GM21528 (cell line): ENCODE measurements around the gene RAX.
"Not testable (repeated sequence)": the region's sequence is repeated elsewhere in the genome, so short reads cannot be mapped to it uniquely, and the experiment has no call there.

Experiments
- ATAC-seq: cut with Tn5 transposase; IDR thresholded peaks from one replicate; pipeline ENCODE4 v1.9.1; 2021; ENCODE audit warnings: mild to moderate bottlenecking, moderate library complexity; ENCODE audit not compliant: unreplicated experiment, low FRiP score

RAX gene

GRCh38 chr18:59273759-59274532 is 692 bp upstream of the RAX start:
- no peak for ATAC-seq

- no peak for ATAC-seq
Measured at GRCh38 chr18:59272221-59272888, 899 bp downstream of the RAX start.

GRCh38 chr18:59271606-59272220 is 1.5 kb downstream of the RAX start:
- no peak for ATAC-seq

GRCh38 chr18:59270689-59271257 is 2.5 kb downstream of the RAX start:
- no peak for ATAC-seq

- no peak for ATAC-seq
Measured at GRCh38 chr18:59269563-59270119, 3.6 kb downstream of the RAX start.

- ATAC-seq: no peak
Measured at GRCh38 chr18:59268721-59269562, 4.3 kb downstream of the RAX start.

- no peak for ATAC-seq
Measured at GRCh38 chr18:59268127-59268720, 5.0 kb downstream of the RAX start.

- ATAC-seq: no peak
Measured at GRCh38 chr18:59267503-59268126, 5.6 kb downstream of the RAX start.

GRCh38 chr18:59266886-59267502 is 6.3 kb downstream of the RAX start:
- no peak for ATAC-seq

- ATAC-seq: no peak
Measured at GRCh38 chr18:59266459-59266858, 6.8 kb downstream of the RAX start.

- no peak for ATAC-seq
Measured at GRCh38 chr18:59265974-59266369, 7.3 kb downstream of the RAX start.

GRCh38 chr18:59265246-59265973 is 7.8 kb downstream of the RAX start:
- no peak for ATAC-seq

- ATAC-seq: no peak
Measured at GRCh38 chr18:59264651-59265245, 8.5 kb downstream of the RAX start.

GRCh38 chr18:59264121-59264571 is 9.1 kb downstream of the RAX start:
- ATAC-seq: no peak

GRCh38 chr18:59263661-59264060 is 9.6 kb downstream of the RAX start:
- ATAC-seq: no peak

- not testable (repeated sequence) for ATAC-seq
Measured at GRCh38 chr18:59262243-59262642, 11.0 kb downstream of the RAX start.

- not testable (repeated sequence) for ATAC-seq
Measured at GRCh38 chr18:59261842-59262241, 11.4 kb downstream of the RAX start.

GRCh38 chr18:59255491-59255890 is 17.8 kb downstream of the RAX start:
- ATAC-seq: not testable (repeated sequence)
